OCI-LY1 (cell line): ENCODE measurements around the gene DPP7.

ENCODE experiments used
- EZH2 ChIP-seq: fragments of 200-600 bp; sonication (generic), shearing (Covaris generic); IDR thresholded peaks from 2 replicates; pipeline ENCODE4 v1.8.0; 2017; ENCODE audit warnings: borderline replicate concordance, mixed run types, mild to moderate bottlenecking, antibody characterized with exemption, low read length, moderate library complexity, mixed read lengths
- TF ChIP-seq, protein P1 (sequence below): fragments of 200-600 bp; sonication (generic), shearing (Covaris generic); IDR thresholded peaks from 2 replicates; pipeline ENCODE4 v1.5.1; 2017; ENCODE audit warnings: mild to moderate bottlenecking, antibody characterized with exemption, low read length, moderate library complexity, mixed read lengths

DNA sequence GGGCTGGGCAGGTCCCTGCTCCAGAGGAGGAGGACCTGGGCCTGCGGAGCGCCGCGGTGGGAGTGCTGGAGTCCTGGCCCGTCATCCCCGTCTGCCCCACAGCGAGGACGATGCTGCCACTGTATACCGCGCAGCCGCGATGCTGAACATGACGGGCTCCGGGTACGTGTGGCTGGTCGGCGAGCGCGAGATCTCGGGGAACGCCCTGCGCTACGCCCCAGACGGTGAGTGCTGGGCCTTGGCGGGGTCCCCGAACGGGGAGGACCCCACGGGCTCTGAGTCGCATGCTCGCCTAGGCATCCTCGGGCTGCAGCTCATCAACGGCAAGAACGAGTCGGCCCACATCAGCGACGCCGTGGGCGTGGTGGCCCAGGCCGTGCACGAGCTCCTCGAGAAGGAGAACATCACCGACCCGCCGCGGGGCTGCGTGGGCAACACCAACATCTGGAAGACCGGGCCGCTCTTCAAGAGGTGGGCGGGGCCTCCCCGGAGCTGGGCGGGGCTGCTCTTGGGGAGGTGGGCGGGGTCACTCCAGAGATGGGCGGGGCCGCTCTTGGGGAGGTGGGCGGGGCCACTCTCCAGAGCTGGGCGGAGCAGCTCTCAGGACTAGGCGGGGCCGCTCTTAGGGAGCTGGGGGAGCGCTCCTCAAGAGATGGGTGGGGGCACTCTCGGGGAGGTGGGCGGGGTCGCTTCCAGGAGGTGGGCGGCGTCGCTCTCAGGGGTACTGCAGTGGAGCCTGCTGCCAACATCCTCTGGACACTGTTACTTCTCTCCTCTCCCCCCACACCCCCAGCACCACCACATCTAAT lies 42.2 kb upstream of the DPP7 start:
- TF ChIP-seq, protein P1, sequence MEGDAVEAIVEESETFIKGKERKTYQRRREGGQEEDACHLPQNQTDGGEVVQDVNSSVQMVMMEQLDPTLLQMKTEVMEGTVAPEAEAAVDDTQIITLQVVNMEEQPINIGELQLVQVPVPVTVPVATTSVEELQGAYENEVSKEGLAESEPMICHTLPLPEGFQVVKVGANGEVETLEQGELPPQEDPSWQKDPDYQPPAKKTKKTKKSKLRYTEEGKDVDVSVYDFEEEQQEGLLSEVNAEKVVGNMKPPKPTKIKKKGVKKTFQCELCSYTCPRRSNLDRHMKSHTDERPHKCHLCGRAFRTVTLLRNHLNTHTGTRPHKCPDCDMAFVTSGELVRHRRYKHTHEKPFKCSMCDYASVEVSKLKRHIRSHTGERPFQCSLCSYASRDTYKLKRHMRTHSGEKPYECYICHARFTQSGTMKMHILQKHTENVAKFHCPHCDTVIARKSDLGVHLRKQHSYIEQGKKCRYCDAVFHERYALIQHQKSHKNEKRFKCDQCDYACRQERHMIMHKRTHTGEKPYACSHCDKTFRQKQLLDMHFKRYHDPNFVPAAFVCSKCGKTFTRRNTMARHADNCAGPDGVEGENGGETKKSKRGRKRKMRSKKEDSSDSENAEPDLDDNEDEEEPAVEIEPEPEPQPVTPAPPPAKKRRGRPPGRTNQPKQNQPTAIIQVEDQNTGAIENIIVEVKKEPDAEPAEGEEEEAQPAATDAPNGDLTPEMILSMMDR, result no peak
- TF ChIP-seq EZH2, result no peak
